ENCODE results near the gene ASTL. TPM values are rescaled to one million over a fixed set of nuclear protein-coding genes. Genes with fewer than 3 reads are reported as not detected.

The ASTL gene
- total RNA-seq, 3 donors from 2014 or later (not counting 1 experiment from before 2014, with no cell fraction given): 5.5 to 11.3 (median 8.8) TPM

Other genes starting within 250 kb of the ASTL start
- 10 to 100 TPM; 84.5 to 91.5 (median 85.4) TPM for gene ANKRD36C, start 146.7 kb downstream of the ASTL start, total RNA-seq
- gene GPAT2, start 103.6 kb downstream of the ASTL start, total RNA-seq: 1 to 10 TPM; 2.3 to 6.0 (median 3.8) TPM
- 1 to 10 TPM in 1 of 3 donors, under 1 TPM in 2; 0.18 to 1.3 (median 0.38) TPM for gene ADRA2B, start 21.9 kb downstream of the ASTL start, total RNA-seq
- gene DUSP2, start 6.9 kb upstream of the ASTL start, total RNA-seq: 100 to 1,000 TPM; 300 to 564 (median 432) TPM
- gene STARD7, start 70.3 kb upstream of the ASTL start, total RNA-seq: 100 to 1,000 TPM in 1 of 3 donors, 10 to 100 TPM in 2; 62.6 to 106 (median 86.1) TPM
- gene TMEM127, start 127.5 kb upstream of the ASTL start, total RNA-seq: 10 to 100 TPM; 49.8 to 59.3 (median 54.5) TPM
- gene CIAO1, start 127.7 kb upstream of the ASTL start, total RNA-seq: 100 to 1,000 TPM in 2 of 3 donors, 10 to 100 TPM in 1; 74.9 to 109 (median 106) TPM
- gene SNRNP200, start 167.0 kb upstream of the ASTL start, total RNA-seq: 100 to 1,000 TPM; 207 to 236 (median 228) TPM
- gene ITPRIPL1, start 186.8 kb upstream of the ASTL start, total RNA-seq: 10 to 100 TPM; 14.1 to 28.7 (median 20.5) TPM
- 1 to 10 TPM; 2.1 to 2.9 (median 2.7) TPM for gene NCAPH, start 197.3 kb upstream of the ASTL start, total RNA-seq

Data from natural killer cell (primary cell).